ENCODE measurements around the gene LUC7L. TPM values are rescaled to one million over a fixed set of nuclear protein-coding genes. Genes with fewer than 3 reads are reported as not detected.

Gene LUC7L
- polyA plus RNA-seq, 1 of the 3 experiments (the other 2 are of a cell fraction), result 97.7 TPM

DNA sequence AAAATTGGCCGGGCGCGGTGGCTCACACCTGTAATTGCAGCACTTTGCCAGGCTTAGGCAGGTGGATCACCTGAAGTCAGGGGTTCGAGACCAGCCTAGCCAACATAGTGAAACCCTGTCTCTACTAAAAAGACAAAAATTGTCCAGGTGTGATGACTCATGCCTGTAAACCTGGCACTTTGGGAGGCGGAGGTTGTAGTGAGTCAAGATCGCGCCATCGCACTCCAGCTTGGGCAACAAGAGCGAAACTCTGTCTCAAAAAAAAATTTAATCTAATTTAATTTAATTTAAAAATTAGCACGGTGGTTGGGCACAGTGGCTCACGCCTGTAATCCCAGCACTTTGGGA is 50.6 kb downstream of the LUC7L start:
- CTCF ChIA-PET, result interaction anchor here (1.0 to 7.5 kb wide), 5 partner anchors 10 to 184 kb away, joined by 4 to 120 read pairs (median 38); no protein-coding TSS in a partner anchor
- H3K9ac ChIP-seq, result no peak overlapping the region
- H3K27me3 ChIP-seq (ENCODE audit: insufficient read depth), result peaks cover 28% of the 10 kb centered on the region
- peaks cover 0 to 10% of the 10 kb centered on the region in 2 experiments; a peak in 1 of 4 replicates for H3K4me1 ChIP-seq (ENCODE audit: control insufficient read depth in 1 of 2, insufficient read depth in 2 of 2, low read depth in 1 of 2, low read length in 1 of 2)
- no peak overlapping the region for H3K4me3 ChIP-seq (ENCODE audit: low read depth in 2 of 2, low read length in 1 of 2)
- no peak overlapping the region for H3K4me2 ChIP-seq
- H3K9me2 ChIP-seq, result no peaks in the 10 kb centered on the region
- POLR2A ChIA-PET, result no interaction called here
- H3K27ac ChIP-seq (ENCODE audit: low read depth in 2 of 2, low read length in 1 of 2), result no peak overlapping the region
- H4K20me1 ChIP-seq (ENCODE audit: insufficient read depth), result peaks cover 18% of the 10 kb centered on the region
- H3K79me2 ChIP-seq (ENCODE audit: insufficient read depth), result no peaks in the 10 kb centered on the region
- 88% methylated on average over 11 of the region's 11 CpGs for WGBS (ENCODE audit: low lambda C conversion rate)
- no peak for TF ChIP-seq SMC3 (IDR thresholded peaks at IDR 0.05; ENCODE audit: low read depth, low read length)
- TF ChIP-seq RCOR1 (IDR thresholded peaks at IDR 0.05; ENCODE audit: low read length), result no peak
- TF ChIP-seq, protein P1, sequence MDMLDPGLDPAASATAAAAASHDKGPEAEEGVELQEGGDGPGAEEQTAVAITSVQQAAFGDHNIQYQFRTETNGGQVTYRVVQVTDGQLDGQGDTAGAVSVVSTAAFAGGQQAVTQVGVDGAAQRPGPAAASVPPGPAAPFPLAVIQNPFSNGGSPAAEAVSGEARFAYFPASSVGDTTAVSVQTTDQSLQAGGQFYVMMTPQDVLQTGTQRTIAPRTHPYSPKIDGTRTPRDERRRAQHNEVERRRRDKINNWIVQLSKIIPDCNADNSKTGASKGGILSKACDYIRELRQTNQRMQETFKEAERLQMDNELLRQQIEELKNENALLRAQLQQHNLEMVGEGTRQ (IDR thresholded peaks at IDR 0.05; ENCODE audit: borderline replicate concordance, low read depth, low read length), result no peak
- TF ChIP-seq SIN3A (IDR thresholded peaks at IDR 0.05; ENCODE audit: borderline replicate concordance, low read depth, low read length), result no peak
- no peak for TF ChIP-seq RXRA (IDR thresholded peaks at IDR 0.05; ENCODE audit: borderline replicate concordance, low read depth)
- TF ChIP-seq POLR2AphosphoS5 (IDR thresholded peaks at IDR 0.05; ENCODE audit: low read depth, low read length), result no peak
- TF ChIP-seq ZBTB33 (IDR thresholded peaks at IDR 0.05; ENCODE audit: borderline replicate concordance, low read depth), result no peak
- no peak for TF ChIP-seq MXI1 (IDR thresholded peaks at IDR 0.05; ENCODE audit: low read depth, low read length)
- no peak for TF ChIP-seq TEAD4 (IDR thresholded peaks at IDR 0.05; ENCODE audit: borderline replicate concordance, insufficient read depth)
- TF ChIP-seq FOXM1 (IDR thresholded peaks at IDR 0.05; ENCODE audit: low read depth), result no peak
- no peak for TF ChIP-seq RFX5 (IDR thresholded peaks at IDR 0.05; ENCODE audit: low read length)
- TF ChIP-seq EZH2phosphoT487 (IDR thresholded peaks at IDR 0.05; ENCODE audit: borderline replicate concordance, low read depth), result no peak
- no peak for TF ChIP-seq YY1 (IDR thresholded peaks at IDR 0.05; ENCODE audit: low read depth)
- TF ChIP-seq, protein P2, sequence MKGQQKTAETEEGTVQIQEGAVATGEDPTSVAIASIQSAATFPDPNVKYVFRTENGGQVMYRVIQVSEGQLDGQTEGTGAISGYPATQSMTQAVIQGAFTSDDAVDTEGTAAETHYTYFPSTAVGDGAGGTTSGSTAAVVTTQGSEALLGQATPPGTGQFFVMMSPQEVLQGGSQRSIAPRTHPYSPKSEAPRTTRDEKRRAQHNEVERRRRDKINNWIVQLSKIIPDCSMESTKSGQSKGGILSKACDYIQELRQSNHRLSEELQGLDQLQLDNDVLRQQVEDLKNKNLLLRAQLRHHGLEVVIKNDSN (IDR thresholded peaks at IDR 0.05; ENCODE audit: borderline replicate concordance, low read depth), result no peak
- no peak for TF ChIP-seq TCF12 (IDR thresholded peaks at IDR 0.05)
- TF ChIP-seq GATA2 (CRISPR knock-in tag; IDR thresholded peaks at IDR 0.05), result no peak
- TF ChIP-seq, protein P3, sequence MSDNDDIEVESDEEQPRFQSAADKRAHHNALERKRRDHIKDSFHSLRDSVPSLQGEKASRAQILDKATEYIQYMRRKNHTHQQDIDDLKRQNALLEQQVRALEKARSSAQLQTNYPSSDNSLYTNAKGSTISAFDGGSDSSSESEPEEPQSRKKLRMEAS (IDR thresholded peaks at IDR 0.05; ENCODE audit: low read depth), result no peak
- no peak for TF ChIP-seq GABPA (IDR thresholded peaks at IDR 0.05; ENCODE audit: low read depth)
- no peak for TF ChIP-seq FOXJ3 (CRISPR knock-in tag; IDR thresholded peaks at IDR 0.05)
- no peaks in the 10 kb centered on the region for H3K36me3 ChIP-seq (replicated peaks in 1 of 2; ENCODE audit: control insufficient read depth in 1 of 2, insufficient read depth in 2 of 2, low read length in 1 of 2)
- no peak for DNase-seq
- no peaks in the 10 kb centered on the region for H3K9me3 ChIP-seq
- H2AFZ ChIP-seq (ENCODE audit: low read depth), result no peak overlapping the region
- peaks cover 7% of the 10 kb centered on the region for H3F3A ChIP-seq (replicated peaks; ENCODE audit: insufficient read depth)
